Ishikawa (cell line): Measurements from ENCODE around the gene ZNF287.

Experiments used
- CEBPB ChIP-seq: IDR thresholded peaks from 2 replicates; pipeline ENCODE4 v1.6.1; 2012
- CREB1 ChIP-seq: IDR thresholded peaks from 2 replicates; pipeline ENCODE4 v1.6.1; 2012; ENCODE audit warnings: low read depth
- EGR1 ChIP-seq: IDR thresholded peaks from 2 replicates; pipeline ENCODE4 v1.6.1; 2012
- EP300 ChIP-seq: IDR thresholded peaks from 2 replicates; pipeline ENCODE4 v1.6.1; 2012; ENCODE audit warnings: borderline replicate concordance
- FOXM1 ChIP-seq: IDR thresholded peaks from 2 replicates; pipeline ENCODE4 v1.6.1; 2012; ENCODE audit warnings: low read depth, borderline replicate concordance
- MAX ChIP-seq: IDR thresholded peaks from 2 replicates; pipeline ENCODE4 v1.6.1; 2012
- NFIC ChIP-seq: IDR thresholded peaks from 2 replicates; pipeline ENCODE4 v1.6.1; 2012
- RAD21 ChIP-seq: IDR thresholded peaks from 2 replicates; pipeline ENCODE4 v1.6.1; 2012; ENCODE audit warnings: low read depth
- REST ChIP-seq: IDR thresholded peaks from 2 replicates; pipeline ENCODE4 v1.6.1; 2012; ENCODE audit warnings: low read depth, mild to moderate bottlenecking
- TAF1 ChIP-seq: IDR thresholded peaks from 2 replicates; pipeline ENCODE4 v1.6.1; 2012; ENCODE audit warnings: low read depth, mild to moderate bottlenecking
- TCF12 ChIP-seq: IDR thresholded peaks from 2 replicates; pipeline ENCODE4 v1.6.1; 2012; ENCODE audit warnings: low read depth
- TEAD4 ChIP-seq: IDR thresholded peaks from 2 replicates; pipeline ENCODE4 v1.6.1; 2012
- USF1 ChIP-seq: IDR thresholded peaks from 2 replicates; pipeline ENCODE4 v1.6.1; 2012
- YY1 ChIP-seq: IDR thresholded peaks from 2 replicates; pipeline ENCODE4 v1.6.1; 2012; ENCODE audit warnings: low read depth
- ZBTB7A ChIP-seq: IDR thresholded peaks from 2 replicates; pipeline ENCODE4 v1.6.1; 2012; ENCODE audit warnings: low read depth

ZNF287 gene

GRCh38 chr17:16506188-16506587, 62.8 kb downstream of the ZNF287 start:
- no peak for TF ChIP-seq RAD21
- no peak for TF ChIP-seq YY1
- no peak for TF ChIP-seq CREB1
- no peak for TF ChIP-seq USF1
- TF ChIP-seq ZBTB7A, result no peak
- TF ChIP-seq NFIC, result no peak
- no peak for TF ChIP-seq TAF1
- no peak for TF ChIP-seq CEBPB
- TF ChIP-seq FOXM1, result no peak
- TF ChIP-seq EP300, result no peak
- TF ChIP-seq MAX, result no peak
- no peak for TF ChIP-seq TEAD4
- TF ChIP-seq TCF12, result no peak
- no peak for TF ChIP-seq REST
- no peak for TF ChIP-seq EGR1

GRCh38 chr17:16504984-16505383, 64.0 kb downstream of the ZNF287 start:
- no peak for TF ChIP-seq TCF12
- no peak for TF ChIP-seq MAX
- TF ChIP-seq RAD21, result no peak
- no peak for TF ChIP-seq EP300
- TF ChIP-seq YY1, result no peak
- no peak for TF ChIP-seq EGR1
- TF ChIP-seq REST, result no peak
- no peak for TF ChIP-seq USF1
- no peak for TF ChIP-seq ZBTB7A
- TF ChIP-seq NFIC, result no peak
- TF ChIP-seq CREB1, result no peak
- TF ChIP-seq CEBPB, result no peak
- no peak for TF ChIP-seq FOXM1
- no peak for TF ChIP-seq TEAD4
- TF ChIP-seq TAF1, result no peak
